Measurements from ENCODE around the gene IQCE. TPM values are rescaled to one million over a fixed set of nuclear protein-coding genes. Genes with fewer than 3 reads are reported as not detected.

Gene IQCE
- total and polyA plus RNA-seq, 3 donors from 2014 or later: 57.9 to 139 (median 86.4) TPM

- Histone ChIP-seq H3K36me3 (ENCODE audit: low read depth, missing control alignments) (no peaks in the 10 kb centered on the region), H3K4me1 (peaks cover 83% of the 10 kb centered on the region), H3K27me3 (no peaks in the 10 kb centered on the region), H3K27ac (peak overlapping the region; percentile 58 to 68), H3K4me3 (no peak overlapping the region), H3K9me3 (no peaks in the 10 kb centered on the region)
- intact Hi-C loops (cut with DNase I; ENCODE audit: low total_unique reads): no loop called here
- WGBS, 2 donors: 41 to 72% methylated on average over 5 to 20 of the region's 23 CpGs
- DNase-seq: peak; percentile 77
- TF ChIP-seq, protein P1, sequence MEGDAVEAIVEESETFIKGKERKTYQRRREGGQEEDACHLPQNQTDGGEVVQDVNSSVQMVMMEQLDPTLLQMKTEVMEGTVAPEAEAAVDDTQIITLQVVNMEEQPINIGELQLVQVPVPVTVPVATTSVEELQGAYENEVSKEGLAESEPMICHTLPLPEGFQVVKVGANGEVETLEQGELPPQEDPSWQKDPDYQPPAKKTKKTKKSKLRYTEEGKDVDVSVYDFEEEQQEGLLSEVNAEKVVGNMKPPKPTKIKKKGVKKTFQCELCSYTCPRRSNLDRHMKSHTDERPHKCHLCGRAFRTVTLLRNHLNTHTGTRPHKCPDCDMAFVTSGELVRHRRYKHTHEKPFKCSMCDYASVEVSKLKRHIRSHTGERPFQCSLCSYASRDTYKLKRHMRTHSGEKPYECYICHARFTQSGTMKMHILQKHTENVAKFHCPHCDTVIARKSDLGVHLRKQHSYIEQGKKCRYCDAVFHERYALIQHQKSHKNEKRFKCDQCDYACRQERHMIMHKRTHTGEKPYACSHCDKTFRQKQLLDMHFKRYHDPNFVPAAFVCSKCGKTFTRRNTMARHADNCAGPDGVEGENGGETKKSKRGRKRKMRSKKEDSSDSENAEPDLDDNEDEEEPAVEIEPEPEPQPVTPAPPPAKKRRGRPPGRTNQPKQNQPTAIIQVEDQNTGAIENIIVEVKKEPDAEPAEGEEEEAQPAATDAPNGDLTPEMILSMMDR (IDR thresholded peaks at IDR 0.05): peak in 1 of 3 experiments; percentile 0
- no peak for TF ChIP-seq POLR2A (IDR thresholded peaks at IDR 0.05)
These were observed 78.9 kb downstream of the IQCE start for GRCh38 chr7:2637505-2638223.

GRCh38 chr7:2638224-2638991, 79.6 kb downstream of the IQCE start:
- Histone ChIP-seq H3K9me3 (no peaks in the 10 kb centered on the region), H3K27ac (peak overlapping the region in 1 of 2 donors; percentile 68), H3K4me1 (peaks cover 75% of the 10 kb centered on the region), H3K4me3 (no peak overlapping the region), H3K27me3 (no peaks in the 10 kb centered on the region), H3K36me3 (ENCODE audit: low read depth, missing control alignments) (no peaks in the 10 kb centered on the region)
- intact Hi-C loops (cut with DNase I; ENCODE audit: low total_unique reads): no loop called here
- peak; percentile 33 for DNase-seq
- no peak for TF ChIP-seq POLR2A (IDR thresholded peaks at IDR 0.05)
- TF ChIP-seq, protein P1 (IDR thresholded peaks at IDR 0.05): no peak
- WGBS, 2 donors: 53% methylated on average over 34 of the region's 34 CpGs; no CpG with 5 or more reads in 1 of the 2 donors

DNA sequence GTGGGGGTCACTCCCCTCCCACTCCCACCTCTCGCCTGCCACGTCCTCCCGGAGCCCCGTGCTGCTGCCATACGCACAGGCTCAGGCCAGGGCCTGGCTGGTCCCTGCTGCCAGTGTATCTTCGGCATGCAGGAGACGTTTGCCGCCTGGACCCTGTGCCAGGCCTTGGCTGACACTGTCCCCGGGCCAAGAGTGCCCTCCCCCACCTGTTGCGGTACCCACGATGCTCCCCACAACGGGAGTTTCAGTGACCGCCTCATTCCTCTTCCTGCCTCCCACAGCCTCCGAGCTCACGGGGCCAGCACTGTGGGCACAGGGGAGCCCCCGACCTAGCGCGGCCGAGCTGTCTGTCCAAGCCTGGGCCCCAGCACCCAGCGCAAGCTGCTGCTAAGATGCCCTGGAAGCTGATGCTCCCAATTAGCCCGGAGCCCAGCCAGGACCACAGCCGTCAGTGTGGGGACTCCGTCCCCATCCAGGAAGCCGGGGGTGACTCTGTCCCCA, 80.5 kb downstream of the IQCE start:
- H3K36me3 ChIP-seq (ENCODE audit: low read depth, missing control alignments): no peaks in the 10 kb centered on the region
- H3K4me3 ChIP-seq: no peak overlapping the region
- no peak for DNase-seq
- no peaks in the 10 kb centered on the region for H3K27me3 ChIP-seq
- intact Hi-C loops (cut with DNase I; ENCODE audit: low total_unique reads): no loop called here
- TF ChIP-seq, protein P1 (IDR thresholded peaks at IDR 0.05): no peak
- no peak for TF ChIP-seq POLR2A (IDR thresholded peaks at IDR 0.05)
- peaks cover 67% of the 10 kb centered on the region for H3K4me1 ChIP-seq
- no peaks in the 10 kb centered on the region for H3K9me3 ChIP-seq
- 78 to 90% methylated on average over 2 to 24 of the region's 24 CpGs for WGBS, 2 donors
- peak overlapping the region in 1 of 2 donors; percentile 68 for H3K27ac ChIP-seq

GRCh38 chr7:2639695-2640481, 81.1 kb downstream of the IQCE start:
- peaks cover 60% of the 10 kb centered on the region for H3K4me1 ChIP-seq
- H3K9me3 ChIP-seq: no peaks in the 10 kb centered on the region
- no peak overlapping the region for H3K4me3 ChIP-seq
- 86 to 92% methylated on average over 10 to 37 of the region's 37 CpGs for WGBS, 2 donors
- H3K36me3 ChIP-seq (ENCODE audit: low read depth, missing control alignments): no peaks in the 10 kb centered on the region
- intact Hi-C loops (cut with DNase I; ENCODE audit: low total_unique reads): no loop called here
- no peak for DNase-seq
- TF ChIP-seq POLR2A (IDR thresholded peaks at IDR 0.05): no peak
- TF ChIP-seq, protein P1 (IDR thresholded peaks at IDR 0.05): no peak
- peak overlapping the region in 1 of 2 donors; percentile 68 for H3K27ac ChIP-seq
- H3K27me3 ChIP-seq: no peaks in the 10 kb centered on the region
